Thoracic aorta (tissue), 2 donors: ENCODE results near the gene CHST11. TPM values are rescaled to one million over a fixed set of nuclear protein-coding genes. Genes with fewer than 3 reads are reported as not detected.
A peak's percentile ranks its signal among the peaks of the same experiment; 100 is the strongest.

ENCODE experiments used
- ATAC-seq: fragments of 150-250 bp; one replicate; pipeline ENCODE4 v1.8.0; 2017; ENCODE audit warnings: low read depth; ENCODE audit not compliant: insufficient number of reproducible peaks, low FRiP score
- DNase-seq: peaks from one replicate; pipeline ENCODE4 v3.0.0-alpha.2; 2020; ENCODE audit warnings: low spot score
- H3K27ac ChIP-seq, 2 donors: fragments of 200-600 bp; sonication (generic); 1 replicate in 1 of 2; 2 replicates in 1 of 2; pipeline ENCODE4 v1.5.1; 2016; ENCODE audit warnings: mild to moderate bottlenecking in 2 of 2, moderate library complexity in 2 of 2
- H3K27me3 ChIP-seq: fragments of 200-600 bp; sonication (generic); replicated peaks from 2 replicates; pipeline ENCODE4 v1.6.0; 2016; ENCODE audit warnings: mild to moderate bottlenecking; ENCODE audit not compliant: insufficient read depth
- H3K36me3 ChIP-seq: fragments of 200-600 bp; sonication (generic); one replicate; pipeline ENCODE4 v1.5.1; 2016
- H3K4me1 ChIP-seq, 2 donors: fragments of 200-600 bp; sonication (generic); 1 replicate in 1 of 2; 2 replicates in 1 of 2; pipeline versions ENCODE4 v1.5.1 to v1.6.0; 2016; ENCODE audit warnings: low read depth in 2 of 2, mild to moderate bottlenecking in 1 of 2; ENCODE audit not compliant: control insufficient read depth in 1 of 2
- H3K4me3 ChIP-seq: fragments of 200-600 bp; sonication (generic); 2 replicates; pipeline ENCODE4 v1.5.1; 2016; ENCODE audit warnings: mild to moderate bottlenecking
- H3K9me3 ChIP-seq: fragments of 200-600 bp; sonication (generic); 2 replicates; pipeline ENCODE4 v1.5.1; 2016
- CTCF ChIP-seq: fragments of 200-600 bp; sonication (generic); IDR thresholded peaks from one replicate; pipeline ENCODE4 v1.5.1; 2019; ENCODE audit warnings: antibody characterized with exemption
- total RNA-seq, 2 donors: library from RNA; depleted of rRNA; stranded (reverse); fragments of >200 nt; gene quantifications; one replicate each; pipeline versions ENCODE4 v1.1.0 to v1.2.3, GENCODE V29; 2016

Gene CHST11
- total RNA-seq, 2 donors from 2014 or later = 41.9 to 79.3 TPM

GRCh38 chr12:104747330-104747729, 290.6 kb downstream of the CHST11 start:
- Histone ChIP-seq H3K36me3 (no peaks in the 10 kb centered on the region), H3K4me3 (no peak overlapping the region), H3K27me3 (no peaks in the 10 kb centered on the region), H3K4me1 (peaks cover 18 to 38% of the 10 kb centered on the region in 2 donors), H3K9me3 (no peaks in the 10 kb centered on the region), H3K27ac (no peak overlapping the region)
- DNase-seq (no peak), ATAC-seq (no peak)
- TF ChIP-seq CTCF = no peak

- no peaks in the 10 kb centered on the region for H3K36me3 ChIP-seq
- no peaks in the 10 kb centered on the region for H3K27me3 ChIP-seq
- no peak overlapping the region for H3K4me3 ChIP-seq
- H3K4me1 ChIP-seq = peaks cover 14 to 31% of the 10 kb centered on the region in 2 donors
- no peak for ATAC-seq
- H3K27ac ChIP-seq = peak overlapping the region; percentile 72 to 78
- no peak for DNase-seq
- no peaks in the 10 kb centered on the region for H3K9me3 ChIP-seq
- no peak for TF ChIP-seq CTCF
Measured at GRCh38 chr12:104747955-104748354, 291.2 kb downstream of the CHST11 start.

GRCh38 chr12:104748356-104748755, 291.6 kb downstream of the CHST11 start:
- peak overlapping the region; percentile 72 to 78 for H3K27ac ChIP-seq
- H3K36me3 ChIP-seq = no peaks in the 10 kb centered on the region
- ATAC-seq (no peak), DNase-seq (no peak)
- peak overlapping the region; percentile 30 for H3K4me3 ChIP-seq
- H3K9me3 ChIP-seq = no peaks in the 10 kb centered on the region
- H3K27me3 ChIP-seq = no peaks in the 10 kb centered on the region
- peaks cover 14 to 28% of the 10 kb centered on the region in 2 donors for H3K4me1 ChIP-seq
- no peak for TF ChIP-seq CTCF

- Histone ChIP-seq H3K9me3 (no peaks in the 10 kb centered on the region), H3K36me3 (no peaks in the 10 kb centered on the region), H3K4me1 (peaks cover 14 to 28% of the 10 kb centered on the region in 2 donors), H3K27ac (peak overlapping the region; percentile 72 to 78), H3K27me3 (no peaks in the 10 kb centered on the region), H3K4me3 (peak overlapping the region; percentile 30)
- ATAC-seq = peak; percentile 97
- no peak for TF ChIP-seq CTCF
- peak; percentile 60 for DNase-seq
Measured at GRCh38 chr12:104748790-104749189, 292.0 kb downstream of the CHST11 start.

- TF ChIP-seq CTCF = no peak
- ATAC-seq = no peak
- Histone ChIP-seq H3K4me1 (peaks cover 14 to 28% of the 10 kb centered on the region in 2 donors), H3K27ac (peak overlapping the region; percentile 21 to 78), H3K4me3 (no peak overlapping the region), H3K27me3 (no peaks in the 10 kb centered on the region), H3K36me3 (no peaks in the 10 kb centered on the region), H3K9me3 (no peaks in the 10 kb centered on the region)
- DNase-seq = no peak
Measured at GRCh38 chr12:104749545-104749944, 292.8 kb downstream of the CHST11 start.
